Measurements from ENCODE around the gene MINDY4. TPM values are rescaled to one million over a fixed set of nuclear protein-coding genes. Genes with fewer than 3 reads are reported as not detected.

The MINDY4 gene
- total RNA-seq, 1 donor from 2014 or later = 3.8 TPM

GRCh38 chr7:30873656-30874055, 102.4 kb downstream of the MINDY4 start:
- peaks cover 27% of the 10 kb centered on the region for H3K36me3 ChIP-seq
- no peak for DNase-seq
- no peak for TF ChIP-seq CTCF (IDR thresholded peaks at IDR 0.05; ENCODE audit: borderline replicate concordance)
- intact Hi-C loops (cut with micrococcal nuclease) = no loop called here
- peaks cover 66% of the 10 kb centered on the region for H3K4me1 ChIP-seq
- H3K27ac ChIP-seq (replicated peaks) = peak overlapping the region; percentile 42
- peaks cover 12% of the 10 kb centered on the region for H3K9me3 ChIP-seq (replicated peaks)
- H3K4me3 ChIP-seq = no peak overlapping the region
- no peaks in the 10 kb centered on the region for H3K27me3 ChIP-seq (ENCODE audit: low read depth)

GRCh38 chr7:30874656-30875302, 103.6 kb downstream of the MINDY4 start:
- peaks cover 12% of the 10 kb centered on the region for H3K9me3 ChIP-seq (replicated peaks)
- intact Hi-C loops (cut with micrococcal nuclease) = no loop called here
- H3K4me1 ChIP-seq = peaks cover 55% of the 10 kb centered on the region
- no peak overlapping the region for H3K27ac ChIP-seq (replicated peaks)
- TF ChIP-seq CTCF (IDR thresholded peaks at IDR 0.05; ENCODE audit: borderline replicate concordance) = no peak
- H3K36me3 ChIP-seq = peaks cover 27% of the 10 kb centered on the region
- no peak overlapping the region for H3K4me3 ChIP-seq
- no peak for DNase-seq
- no peaks in the 10 kb centered on the region for H3K27me3 ChIP-seq (ENCODE audit: low read depth)

GRCh38 chr7:30877015-30877769, 106.0 kb downstream of the MINDY4 start:
- TF ChIP-seq CTCF (IDR thresholded peaks at IDR 0.05; ENCODE audit: borderline replicate concordance) = no peak
- Histone ChIP-seq H3K4me3 (no peak overlapping the region), H3K27ac (replicated peaks) (peak overlapping the region; percentile 82), H3K36me3 (peaks cover 27% of the 10 kb centered on the region), H3K9me3 (replicated peaks) (peaks cover 12% of the 10 kb centered on the region), H3K27me3 (ENCODE audit: low read depth) (no peaks in the 10 kb centered on the region), H3K4me1 (peaks cover 39% of the 10 kb centered on the region)
- intact Hi-C loops (cut with micrococcal nuclease) = no loop called here
- DNase-seq = no peak

DNA sequence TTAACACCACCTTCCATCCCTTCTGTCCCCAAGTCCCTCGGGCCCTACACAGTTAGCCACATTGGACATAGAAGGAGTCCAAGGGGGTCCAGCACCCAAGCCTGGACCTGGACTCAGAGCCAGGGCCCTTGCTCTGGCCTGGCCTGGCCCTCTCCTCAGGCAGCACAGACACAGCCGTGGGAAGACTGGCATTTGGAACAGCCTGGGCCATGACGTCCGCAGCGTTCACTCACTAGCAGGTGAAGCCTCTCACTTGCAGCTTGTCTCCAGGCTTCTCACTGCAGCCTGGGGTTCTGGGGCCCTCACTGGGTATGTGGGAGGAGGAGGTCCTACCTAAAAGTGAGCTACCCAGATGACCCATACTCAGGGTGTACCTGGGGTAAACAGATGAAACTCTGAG, 106.8 kb downstream of the MINDY4 start:
- Histone ChIP-seq H3K27me3 (ENCODE audit: low read depth) (no peaks in the 10 kb centered on the region), H3K4me1 (peaks cover 38% of the 10 kb centered on the region), H3K36me3 (peaks cover 21% of the 10 kb centered on the region), H3K9me3 (replicated peaks) (peaks cover 12% of the 10 kb centered on the region), H3K27ac (replicated peaks) (peak overlapping the region; percentile 82), H3K4me3 (no peak overlapping the region)
- TF ChIP-seq CTCF (IDR thresholded peaks at IDR 0.05; ENCODE audit: borderline replicate concordance) = no peak
- intact Hi-C loops (cut with micrococcal nuclease) = no loop called here
- no peak for DNase-seq

DNA sequence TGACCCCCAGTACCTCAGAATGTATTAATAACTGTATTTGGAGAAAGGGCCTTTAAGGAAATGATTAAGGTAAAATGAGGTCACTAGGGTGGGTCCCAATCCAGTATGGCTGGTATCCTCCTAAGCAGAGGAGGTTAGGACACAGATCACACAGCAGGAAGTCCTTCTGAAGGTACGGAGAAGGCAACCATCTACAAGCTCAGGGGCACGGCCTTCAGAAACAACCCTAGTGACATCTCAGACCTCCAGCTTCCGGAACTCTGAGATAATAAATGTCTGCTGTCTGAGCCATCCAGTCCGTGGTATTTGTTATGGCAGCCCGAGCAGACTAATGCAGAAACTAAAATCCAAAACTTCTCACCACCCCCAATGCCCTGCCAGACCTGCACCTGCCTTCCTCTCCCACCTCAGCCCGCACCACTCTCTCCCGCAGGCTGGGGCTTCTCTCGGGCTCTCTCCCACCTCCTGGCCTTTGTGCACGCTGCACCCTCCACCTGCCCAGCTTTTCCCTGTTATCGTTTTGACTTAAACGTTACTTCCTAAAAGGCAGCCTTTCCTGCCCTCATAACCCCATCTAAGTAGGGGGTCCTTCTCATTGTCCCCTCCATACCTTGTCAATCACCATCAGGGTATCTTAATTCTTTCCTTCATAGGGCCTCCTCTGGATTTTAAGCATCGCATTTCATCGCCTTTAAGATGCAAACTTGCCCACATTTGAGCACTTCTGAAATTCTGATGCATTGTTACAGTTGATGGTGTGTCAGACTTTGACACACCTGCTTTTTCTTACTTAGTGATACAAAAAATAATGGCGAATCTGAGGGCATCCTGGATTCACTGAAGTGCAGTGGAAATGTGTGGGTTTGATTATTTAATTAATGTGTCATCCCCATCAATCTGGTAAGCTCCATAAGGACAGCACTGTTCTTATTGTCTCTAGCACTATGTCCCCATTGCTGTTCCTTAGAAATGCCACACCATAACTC, 108.2 kb downstream of the MINDY4 start:
- H3K9me3 ChIP-seq (replicated peaks) = peaks cover 7% of the 10 kb centered on the region
- no peak for DNase-seq
- TF ChIP-seq CTCF (IDR thresholded peaks at IDR 0.05; ENCODE audit: borderline replicate concordance) = no peak
- intact Hi-C loops (cut with micrococcal nuclease) = no loop called here
- H3K27ac ChIP-seq (replicated peaks) = no peak overlapping the region
- no peaks in the 10 kb centered on the region for H3K27me3 ChIP-seq (ENCODE audit: low read depth)
- H3K4me1 ChIP-seq = peaks cover 29% of the 10 kb centered on the region
- no peak overlapping the region for H3K4me3 ChIP-seq
- H3K36me3 ChIP-seq = peaks cover 7% of the 10 kb centered on the region
